NCI-H2196 treated with DMSO at 0.1 percent for 48 hours (cell line): ENCODE data around the gene RARRES1.

ENCODE experiments used
- DNase-seq: peaks from one replicate; lab custom pipeline; 2025; ENCODE audit not compliant: unreplicated experiment; lab: John Stamatoyannopoulos, UW

Gene RARRES1

GRCh38 chr3:158766364-158766763 lies 34.1 kb upstream of the RARRES1 start:
- no peak for DNase-seq

GRCh38 chr3:158765518-158766205 lies 33.4 kb upstream of the RARRES1 start:
- no peak for DNase-seq

- no peak for DNase-seq
Observed at GRCh38 chr3:158763421-158763820, 31.2 kb upstream of the RARRES1 start.

- no peak for DNase-seq
Observed at GRCh38 chr3:158762701-158763100, 30.4 kb upstream of the RARRES1 start.

- DNase-seq = no peak
Observed at GRCh38 chr3:158761350-158761749, 29.1 kb upstream of the RARRES1 start.

GRCh38 chr3:158755421-158755820 lies 23.2 kb upstream of the RARRES1 start:
- no peak for DNase-seq

- DNase-seq = no peak
Observed at GRCh38 chr3:158753854-158754253, 21.6 kb upstream of the RARRES1 start.

- no peak for DNase-seq
Observed at GRCh38 chr3:158751316-158751715, 19.1 kb upstream of the RARRES1 start.

GRCh38 chr3:158750016-158750415 lies 17.8 kb upstream of the RARRES1 start:
- no peak for DNase-seq

- DNase-seq = no peak
Observed at GRCh38 chr3:158749526-158749925, 17.3 kb upstream of the RARRES1 start.

GRCh38 chr3:158748237-158748828 lies 16.1 kb upstream of the RARRES1 start:
- DNase-seq = no peak

- DNase-seq = no peak
Observed at GRCh38 chr3:158747417-158747816, 15.2 kb upstream of the RARRES1 start.

GRCh38 chr3:158745551-158745950 lies 13.3 kb upstream of the RARRES1 start:
- no peak for DNase-seq

GRCh38 chr3:158744567-158745288 lies 12.5 kb upstream of the RARRES1 start:
- no peak for DNase-seq

GRCh38 chr3:158743664-158744566 lies 11.7 kb upstream of the RARRES1 start:
- no peak for DNase-seq

- DNase-seq = peak; percentile 22
Observed at GRCh38 chr3:158742871-158743663, 10.8 kb upstream of the RARRES1 start.

GRCh38 chr3:158739661-158740060 lies 7.4 kb upstream of the RARRES1 start:
- DNase-seq = no peak

GRCh38 chr3:158739078-158739477 lies 6.8 kb upstream of the RARRES1 start:
- DNase-seq = no peak

GRCh38 chr3:158738653-158739052 lies 6.4 kb upstream of the RARRES1 start:
- DNase-seq = no peak

- DNase-seq = no peak
Observed at GRCh38 chr3:158737976-158738615, 5.8 kb upstream of the RARRES1 start.
